RKO (cell line): ENCODE measurements around the gene AEBP2.

ENCODE experiments used
- DNase-seq: peaks from one replicate; pipeline ENCODE4 v3.0.0-alpha.2; 2016; ENCODE audit warnings: low spot score

Gene AEBP2

DNA sequence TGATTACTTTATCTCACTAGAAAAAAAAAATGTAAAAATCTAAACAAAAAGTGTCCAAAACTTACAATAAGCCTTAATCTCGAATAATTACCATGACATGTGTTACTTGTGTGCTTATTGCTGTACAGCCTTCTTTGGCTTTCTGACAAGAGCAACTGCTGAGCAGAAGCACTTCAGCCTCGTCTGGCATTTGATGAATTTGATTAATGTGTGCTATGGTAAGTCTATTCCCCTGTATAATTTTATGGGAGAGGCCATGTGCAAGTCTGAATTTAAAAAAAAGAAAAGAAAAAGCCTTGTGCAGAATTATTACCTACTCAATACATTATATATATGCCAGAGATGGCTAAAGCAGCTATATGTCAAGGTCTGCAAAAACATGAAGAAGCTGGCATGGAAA lies 113.9 kb downstream of the AEBP2 start:
- no peak for DNase-seq

DNA sequence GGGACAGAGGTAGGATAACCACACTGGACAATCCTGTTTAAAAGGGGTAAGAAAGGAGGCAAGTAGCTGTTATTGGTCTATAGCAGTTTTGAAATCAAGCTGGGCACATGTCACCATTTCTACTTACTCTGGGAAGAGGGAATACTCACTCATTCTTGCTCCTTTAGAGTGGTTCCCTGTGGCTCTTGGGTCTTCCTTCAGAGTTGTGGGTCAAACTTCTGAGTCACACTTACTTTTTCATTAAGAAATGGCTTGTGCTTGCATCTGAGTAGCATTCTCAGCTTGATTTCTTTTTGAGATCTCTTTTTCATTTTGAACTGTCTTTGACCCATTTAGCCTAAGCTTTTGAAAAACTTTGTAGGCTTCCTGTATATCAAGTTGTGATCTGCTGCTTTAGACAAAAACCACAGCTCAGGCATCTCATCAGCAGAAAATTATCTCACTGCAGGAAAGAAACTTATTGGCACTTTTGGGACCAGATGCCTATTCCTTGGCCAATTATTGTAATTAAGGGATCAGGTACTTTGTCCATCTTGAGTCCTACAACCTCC lies 122.2 kb downstream of the AEBP2 start:
- DNase-seq, result no peak
